Heart left ventricle (tissue), 16 donors: ENCODE measurements around the gene C20orf96. TPM values are rescaled to one million over a fixed set of nuclear protein-coding genes. Genes with fewer than 3 reads are reported as not detected.

Experiments
- ATAC-seq, 4 donors: fragments of 200-7000 bp; cut with Tn5 transposase; one replicate each; pipeline ENCODE4 v1.9.1; 2020 to 2022; ENCODE audit warnings: moderate library complexity in 4 of 4, mild to moderate bottlenecking in 3 of 4, moderate number of reproducible peaks in 1 of 4
- DNase-seq, 5 donors: peaks; one replicate each; pipeline ENCODE4 v3.0.0-alpha.2; 2020
- H3K27ac ChIP-seq, 12 donors: fragments of 200-600 bp; sonication (generic) in 4 of 12; one replicate each; pipeline versions ENCODE4 v1.5.0 to v1.8.0; 2016 to 2022; ENCODE audit warnings: mild to moderate bottlenecking in 2 of 12
- H3K27me3 ChIP-seq, 9 donors: fragments of 200-600 bp; sonication (generic) in 2 of 9; one replicate each; pipeline versions ENCODE4 v1.5.1 to v1.8.0; 2016 to 2022; ENCODE audit warnings: mild to moderate bottlenecking in 3 of 9
- H3K36me3 ChIP-seq, 9 donors: fragments of 200-600 bp; sonication (generic) in 2 of 9; one replicate each; pipeline versions ENCODE4 v1.5.0 to v1.8.0; 2018 to 2022; ENCODE audit warnings: mild to moderate bottlenecking in 2 of 9
- H3K4me1 ChIP-seq, 12 donors: fragments of 200-600 bp; sonication (generic) in 4 of 12; one replicate each; pipeline versions ENCODE4 v1.5.0 to v1.8.0; 2016 to 2022; ENCODE audit warnings: mild to moderate bottlenecking in 3 of 12
- H3K4me3 ChIP-seq, 12 donors: fragments of 200-600 bp; sonication (generic) in 4 of 12; one replicate each; pipeline versions ENCODE4 v1.5.0 to v1.8.0; 2017 to 2022; ENCODE audit warnings: mild to moderate bottlenecking in 9 of 12, moderate library complexity in 4 of 12
- H3K9me3 ChIP-seq, 12 donors: fragments of 200-600 bp; sonication (generic) in 4 of 12; one replicate each; pipeline versions ENCODE4 v1.5.0 to v1.8.0; 2016 to 2022; ENCODE audit warnings: mild to moderate bottlenecking in 1 of 12
- POLR2A ChIP-seq, 2 donors: fragments of 450-650 bp; IDR thresholded peaks; one replicate each; pipeline ENCODE4 v1.6.1; 2017; ENCODE audit warnings: antibody characterized with exemption in 2 of 2, mild to moderate bottlenecking in 2 of 2, moderate library complexity in 2 of 2
- WGBS, 4 donors: extraction: QIAGEN DNeasy Blood & Tissue Kit in 2 of 4; methylation state at CpG; one replicate each; pipeline versions ENCODE4 v1.1.5 to v1.1.7; 2013 to 2018; 5-methylcytosine and 5-hydroxymethylcytosine counted together
- intact Hi-C, 10 donors: fragments of 100-400 bp; cut with DNase I; formaldehyde crosslinking; loops; one replicate each; pipeline versions ENCODE4 v1.11.1 to v1.14.2; 2022
- polyA plus RNA-seq, 2 donors: library from polyadenylated mRNA; stranded (reverse); fragments of 200-250 nt; gene quantifications; one replicate each; pipeline ENCODE4 v1.2.3, GENCODE V29; 2013
- total RNA-seq, 9 donors: library from RNA; depleted of rRNA in 2 of 9; stranded (reverse); fragments of >200 nt in 2 of 9; fragmentation: NEBNext Ultra II Directional in 3 of 9; extraction: Animal tissue kit (Norgen Biotek cat#: 25700) in 3 of 9; gene quantifications; one replicate each; pipeline versions ENCODE4 v1.1.0 to v1.2.4, GENCODE V29; 2016 to 2023
- TF ChIP-seq, protein P1 (sequence below), 12 donors: fragments of 200-600 bp; sonication (generic) in 4 of 12; IDR thresholded peaks; one replicate each; pipeline versions ENCODE4 v1.5.0 to v1.8.0; 2018 to 2022; ENCODE audit warnings: antibody characterized with exemption in 12 of 12, mild to moderate bottlenecking in 5 of 12
- donor health status: ischemic (EF 13 %, LVEDD 7.1; RV severe dilation, severe dysfunction).
- donor health status: healthy with polysubstance abuse.
- donor health status: DM: no; HTN: yes; CAD: no.
- donor health status: DM: no; HTN: no; CAD: no.
- donor health status: ischemic (EF 25% LVEDD 6.9; RV normal size, moderate dysfunction).
- donor health status: ischemic (EF 25% LVEDD 5.7; RV mildly dilated, moderate dysfunction).
- donor health status: healthy.
- donor health status: DM: yes; HTN: yes; CAD: no.
- donor health status: ischemic (EF 35%, LVEDD 5.7; RV mildly dilated, moderate dysfunction).
- donor health status: nonischemic (EF 11% LVEDD 7.7; RV severe dilation, severe dysfunction).
- donor health status: DM: yes; HTN: yes; CAD: no.
- donor health status: PGD.
- donor health status: ischemic (EF 29% LVEDD 5.4; RV normal size, mild dysfunction).
- donor health status: nonischemic (EF 23%, LVEDD 6.1; RV moderate dilation, normal function).

The C20orf96 gene
- total and polyA plus RNA-seq, 11 donors = 0.64 to 6.6 (median 3.6) TPM

DNA sequence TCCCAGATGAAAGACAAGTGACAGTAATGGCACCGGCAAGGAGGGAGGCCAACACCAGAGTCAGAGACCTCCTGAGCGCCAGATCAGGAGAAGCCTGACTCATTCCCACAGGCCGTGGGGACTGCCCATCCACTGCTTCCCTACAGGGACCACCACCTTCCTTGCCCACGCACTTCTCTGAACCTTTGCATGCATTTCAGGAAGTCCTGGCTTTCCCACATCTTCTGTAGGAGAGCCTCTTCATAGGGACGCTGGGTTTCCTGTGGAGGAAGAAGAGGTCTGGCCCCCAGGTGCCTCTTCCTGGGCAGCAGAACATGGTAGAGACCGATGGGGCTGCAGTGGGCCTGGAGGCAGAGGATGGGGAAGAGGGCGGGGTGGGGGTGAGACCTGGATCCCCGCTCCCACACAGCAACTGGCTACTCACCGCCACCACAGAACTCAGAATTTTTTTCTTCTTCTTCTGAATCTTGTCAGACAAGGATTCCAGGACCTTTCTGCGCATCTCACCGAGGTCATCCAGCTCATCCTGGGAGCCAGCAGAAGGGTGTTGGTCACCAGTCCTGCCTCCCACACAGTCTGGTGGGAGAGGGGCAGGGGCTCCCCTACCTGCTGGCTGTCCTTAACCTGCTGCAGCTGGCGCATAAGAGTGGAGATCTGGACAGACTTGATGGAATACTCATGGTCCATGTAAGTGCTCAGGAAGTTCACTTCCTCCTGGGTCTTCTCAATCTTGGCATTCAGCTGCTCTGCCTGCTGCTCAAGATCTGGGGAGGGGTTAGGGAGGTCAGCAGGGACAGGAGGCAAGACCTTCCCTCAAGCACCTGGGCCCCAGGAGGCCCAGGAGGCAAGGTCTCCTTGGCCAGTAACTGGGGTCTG, 13.7 kb downstream of the C20orf96 start:
- intact Hi-C loops = loop anchor here in 7 of 10 donors (5.0 to 10.0 kb wide), 3 partner anchors 48 to 58 kb away; partner anchors contain the start of gene SOX12 (in 2 of the 7)

DNA sequence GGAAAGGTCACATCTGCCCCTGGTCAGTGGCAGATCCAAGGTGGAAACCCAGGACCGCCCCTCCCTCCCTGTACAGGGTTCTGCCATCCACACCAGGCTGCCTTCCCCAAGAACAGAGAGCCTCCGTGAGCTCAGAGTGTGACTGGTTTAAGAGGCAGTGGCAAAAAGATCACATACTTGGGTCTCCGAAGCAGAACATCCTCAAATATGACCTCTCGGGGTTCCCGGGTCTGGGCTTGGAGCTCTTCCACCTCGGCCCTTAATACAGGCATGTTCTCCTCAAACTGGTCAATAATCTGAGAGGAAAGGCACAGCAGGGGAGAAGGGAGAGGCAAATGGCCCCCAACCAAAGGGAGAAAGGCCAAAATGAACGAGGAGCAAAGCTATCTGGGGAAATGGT, 14.8 kb downstream of the C20orf96 start:
- ATAC-seq = no peak
- Histone ChIP-seq H3K36me3 (peaks cover 0 to 33% (median 13%) of the 10 kb centered on the region in 9 donors), H3K4me3 (no peak overlapping the region), H3K27me3 (no peaks in the 10 kb centered on the region), H3K9me3 (no peaks in the 10 kb centered on the region), H3K4me1 (no peaks in the 10 kb centered on the region), H3K27ac (no peak overlapping the region)
- no peak for TF ChIP-seq POLR2A (IDR thresholded peaks at IDR 0.05)
- TF ChIP-seq, protein P1, sequence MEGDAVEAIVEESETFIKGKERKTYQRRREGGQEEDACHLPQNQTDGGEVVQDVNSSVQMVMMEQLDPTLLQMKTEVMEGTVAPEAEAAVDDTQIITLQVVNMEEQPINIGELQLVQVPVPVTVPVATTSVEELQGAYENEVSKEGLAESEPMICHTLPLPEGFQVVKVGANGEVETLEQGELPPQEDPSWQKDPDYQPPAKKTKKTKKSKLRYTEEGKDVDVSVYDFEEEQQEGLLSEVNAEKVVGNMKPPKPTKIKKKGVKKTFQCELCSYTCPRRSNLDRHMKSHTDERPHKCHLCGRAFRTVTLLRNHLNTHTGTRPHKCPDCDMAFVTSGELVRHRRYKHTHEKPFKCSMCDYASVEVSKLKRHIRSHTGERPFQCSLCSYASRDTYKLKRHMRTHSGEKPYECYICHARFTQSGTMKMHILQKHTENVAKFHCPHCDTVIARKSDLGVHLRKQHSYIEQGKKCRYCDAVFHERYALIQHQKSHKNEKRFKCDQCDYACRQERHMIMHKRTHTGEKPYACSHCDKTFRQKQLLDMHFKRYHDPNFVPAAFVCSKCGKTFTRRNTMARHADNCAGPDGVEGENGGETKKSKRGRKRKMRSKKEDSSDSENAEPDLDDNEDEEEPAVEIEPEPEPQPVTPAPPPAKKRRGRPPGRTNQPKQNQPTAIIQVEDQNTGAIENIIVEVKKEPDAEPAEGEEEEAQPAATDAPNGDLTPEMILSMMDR (IDR thresholded peaks at IDR 0.05) = no peak
- WGBS, 4 donors = 90 to 97% (median 94%) methylated on average over 7 of the region's 7 CpGs
- DNase-seq = no peak
- intact Hi-C loops = loop anchor here in 7 of 10 donors (5.0 to 10.0 kb wide), 3 partner anchors 49 to 59 kb away; partner anchors contain the start of gene SOX12 (in 2 of the 7)

More for the DNA sequence above, 13.7 kb downstream of the C20orf96 start:
- ATAC-seq (no peak), DNase-seq (no peak)
- 91 to 96% (median 95%) methylated on average over 12 of the region's 12 CpGs for WGBS, 4 donors
- H3K4me3 ChIP-seq = no peak overlapping the region
- no peaks in the 10 kb centered on the region for H3K27me3 ChIP-seq
- H3K9me3 ChIP-seq = no peaks in the 10 kb centered on the region
- H3K36me3 ChIP-seq = peaks cover 0 to 38% (median 18%) of the 10 kb centered on the region in 9 donors
- no peaks in the 10 kb centered on the region for H3K4me1 ChIP-seq
- no peak overlapping the region for H3K27ac ChIP-seq
- TF ChIP-seq, protein P1 (IDR thresholded peaks at IDR 0.05) = no peak
- TF ChIP-seq POLR2A (IDR thresholded peaks at IDR 0.05) = no peak

DNA sequence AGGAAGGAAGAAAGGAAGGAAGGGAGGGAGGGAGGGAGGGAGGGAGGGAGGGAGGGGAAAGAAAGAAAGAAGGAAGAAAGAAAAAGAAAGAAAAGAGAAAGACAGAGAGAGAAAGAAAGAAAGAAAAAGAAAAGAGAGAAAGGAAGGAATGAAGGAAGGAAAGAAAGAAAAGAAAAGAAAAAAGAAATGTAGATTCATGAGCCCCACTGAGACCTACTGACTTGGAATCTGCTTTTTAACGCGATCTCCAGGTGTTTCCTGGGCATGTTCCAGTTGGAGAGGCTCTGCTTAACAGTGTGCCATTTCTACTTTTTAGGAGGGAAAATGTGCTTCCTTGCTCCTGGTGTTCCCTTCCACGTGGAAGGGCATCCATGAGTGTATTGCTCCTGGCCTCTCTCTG, 16.7 kb downstream of the C20orf96 start:
- WGBS, 4 donors = 55 to 79% (median 67%) methylated on average over 3 of the region's 3 CpGs
- no peak for TF ChIP-seq POLR2A (IDR thresholded peaks at IDR 0.05)
- TF ChIP-seq, protein P1 (IDR thresholded peaks at IDR 0.05) = no peak
- intact Hi-C loops = loop anchor here in 6 of 10 donors (10.0 kb wide), 2 partner anchors 51 to 61 kb away; partner anchors contain the start of gene SOX12 (in 2 of the 6)

DNA sequence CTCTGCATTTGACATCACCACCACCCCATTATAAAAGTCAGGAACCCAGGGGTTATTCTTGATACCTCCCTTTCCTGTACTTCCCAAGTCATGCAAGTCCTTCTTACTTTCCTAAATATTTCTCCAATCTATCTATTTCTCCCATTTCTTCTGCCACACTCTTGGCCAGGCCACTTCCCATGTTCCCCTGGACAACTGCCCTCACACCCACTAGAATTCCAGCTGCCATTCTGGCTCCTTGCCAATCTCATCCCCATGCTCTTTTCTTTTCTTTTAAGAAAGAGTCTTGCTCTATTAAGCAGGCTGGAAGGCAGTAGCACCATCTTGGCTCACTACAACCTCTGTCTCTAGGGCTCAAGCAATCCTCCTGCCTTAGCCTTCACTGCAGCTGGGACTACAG, 17.8 kb downstream of the C20orf96 start:
- no peaks in the 10 kb centered on the region for H3K27me3 ChIP-seq
- H3K36me3 ChIP-seq = peaks cover 0 to 22% (median 9%) of the 10 kb centered on the region in 9 donors
- ATAC-seq (no peak), DNase-seq (no peak)
- TF ChIP-seq POLR2A (IDR thresholded peaks at IDR 0.05) = no peak
- TF ChIP-seq, protein P1 (IDR thresholded peaks at IDR 0.05) = no peak
- no peaks in the 10 kb centered on the region for H3K4me1 ChIP-seq
- no peaks in the 10 kb centered on the region for H3K9me3 ChIP-seq
- no peak overlapping the region for H3K27ac ChIP-seq
- intact Hi-C loops = loop anchor here in 6 of 10 donors (10.0 kb wide), 2 partner anchors 52 to 62 kb away; partner anchors contain the start of gene SOX12 (in 2 of the 6)
- H3K4me3 ChIP-seq = no peak overlapping the region

More for the DNA sequence above, 16.7 kb downstream of the C20orf96 start:
- Histone ChIP-seq H3K4me3 (no peak overlapping the region), H3K36me3 (peaks cover 0 to 30% (median 13%) of the 10 kb centered on the region in 9 donors), H3K27ac (no peak overlapping the region), H3K27me3 (no peaks in the 10 kb centered on the region), H3K9me3 (no peaks in the 10 kb centered on the region), H3K4me1 (no peaks in the 10 kb centered on the region)
- DNase-seq (no peak), ATAC-seq (no peak)
